DMS 273 (cell line): ENCODE measurements around the gene NAPA.

Experiments used
- DNase-seq: peaks from one replicate; lab custom pipeline; 2025; ENCODE audit not compliant: unreplicated experiment; lab: John Stamatoyannopoulos, UW

Gene NAPA

DNA sequence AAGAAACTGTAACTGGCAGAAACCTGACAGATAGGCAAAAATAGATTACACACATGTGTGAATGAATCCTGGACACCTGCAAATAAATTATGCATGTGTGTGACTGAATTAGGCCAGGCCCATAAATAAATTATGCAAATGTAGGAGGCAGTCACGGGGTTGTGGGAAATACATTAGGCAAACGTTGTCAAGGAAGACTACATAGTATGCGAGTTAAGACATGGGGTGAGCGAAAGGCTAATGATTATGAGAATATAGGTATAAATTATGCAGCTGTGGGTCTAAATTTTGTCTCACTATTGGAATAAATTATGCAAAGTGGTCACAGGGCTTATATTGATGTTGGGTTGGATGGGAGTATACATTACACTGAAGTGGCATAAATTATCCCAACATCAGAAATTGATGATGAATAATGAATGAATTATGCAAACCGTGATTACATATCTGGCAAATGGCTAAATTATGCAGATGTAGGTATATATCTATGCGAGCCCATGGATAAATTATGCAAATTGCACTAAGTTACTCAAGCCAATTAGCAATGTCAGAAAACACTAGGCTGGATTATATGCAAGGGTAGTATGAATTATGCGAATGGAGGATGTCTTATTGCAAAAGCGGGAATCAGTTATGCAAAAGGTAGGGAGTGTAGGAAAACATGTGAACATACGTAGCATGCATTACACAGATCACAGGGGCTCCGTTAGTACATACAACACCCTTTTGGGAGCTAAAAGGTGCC is 50.0 kb downstream of the NAPA start:
- no peak for DNase-seq

DNA sequence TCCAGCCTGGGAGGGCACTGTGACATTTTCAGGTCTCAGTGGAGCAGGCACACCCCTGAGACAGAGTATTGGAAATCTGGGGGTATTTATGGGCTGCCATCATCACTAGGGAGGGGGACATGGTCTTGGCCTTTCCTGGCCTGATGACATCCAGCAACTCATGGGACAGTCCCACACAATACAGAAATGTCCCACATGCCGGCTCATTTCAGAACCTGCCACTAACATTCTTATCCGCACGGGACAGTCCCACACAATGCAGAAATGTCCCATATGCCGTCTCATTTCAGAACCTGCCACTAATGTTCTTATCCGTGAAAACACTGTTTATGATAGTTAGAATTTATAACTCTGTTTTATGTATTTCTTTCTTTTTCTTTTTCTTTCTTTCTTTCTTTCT is 53.0 kb downstream of the NAPA start:
- DNase-seq, result no peak

DNA sequence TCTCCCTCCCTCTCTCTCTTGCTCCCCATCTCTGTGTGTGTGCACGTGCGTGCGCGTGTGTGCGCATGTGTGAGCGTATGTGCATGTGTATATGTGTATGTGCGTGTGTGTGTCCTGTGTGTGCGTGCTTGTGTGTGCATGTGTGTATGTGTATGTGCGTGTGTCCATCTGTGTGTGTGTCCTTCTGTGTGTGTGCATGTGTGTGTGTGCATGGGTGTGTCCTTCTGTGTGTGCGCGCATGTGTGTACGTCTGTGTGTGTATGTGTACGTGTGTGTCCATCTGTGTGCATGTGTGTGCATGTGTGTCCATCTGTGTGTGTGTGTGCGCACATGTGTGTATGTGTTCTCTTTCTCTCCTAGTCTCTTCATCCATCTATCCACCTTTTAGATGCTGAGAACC is 55.4 kb downstream of the NAPA start:
- DNase-seq, result no peak

DNA sequence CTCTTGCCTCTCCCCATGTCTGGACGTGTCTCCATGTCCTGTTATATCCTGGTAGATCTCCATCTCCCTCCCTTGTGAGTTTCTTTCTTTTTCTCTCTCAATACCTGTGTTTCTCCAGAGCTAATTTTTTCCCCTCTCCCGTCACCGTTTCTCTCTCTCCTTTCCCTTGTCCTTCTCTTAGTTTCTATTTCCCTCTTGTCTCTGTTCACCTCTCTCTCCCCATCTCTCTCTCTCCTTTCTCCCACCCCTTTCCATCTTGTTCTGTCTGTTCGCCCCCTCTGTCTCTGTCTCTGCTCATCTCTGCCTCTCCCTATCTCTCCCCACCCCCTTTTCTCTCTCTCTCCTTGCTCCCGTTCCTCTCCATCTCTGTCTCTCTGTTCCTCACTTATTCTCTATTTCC is 56.2 kb downstream of the NAPA start:
- no peak for DNase-seq

DNA sequence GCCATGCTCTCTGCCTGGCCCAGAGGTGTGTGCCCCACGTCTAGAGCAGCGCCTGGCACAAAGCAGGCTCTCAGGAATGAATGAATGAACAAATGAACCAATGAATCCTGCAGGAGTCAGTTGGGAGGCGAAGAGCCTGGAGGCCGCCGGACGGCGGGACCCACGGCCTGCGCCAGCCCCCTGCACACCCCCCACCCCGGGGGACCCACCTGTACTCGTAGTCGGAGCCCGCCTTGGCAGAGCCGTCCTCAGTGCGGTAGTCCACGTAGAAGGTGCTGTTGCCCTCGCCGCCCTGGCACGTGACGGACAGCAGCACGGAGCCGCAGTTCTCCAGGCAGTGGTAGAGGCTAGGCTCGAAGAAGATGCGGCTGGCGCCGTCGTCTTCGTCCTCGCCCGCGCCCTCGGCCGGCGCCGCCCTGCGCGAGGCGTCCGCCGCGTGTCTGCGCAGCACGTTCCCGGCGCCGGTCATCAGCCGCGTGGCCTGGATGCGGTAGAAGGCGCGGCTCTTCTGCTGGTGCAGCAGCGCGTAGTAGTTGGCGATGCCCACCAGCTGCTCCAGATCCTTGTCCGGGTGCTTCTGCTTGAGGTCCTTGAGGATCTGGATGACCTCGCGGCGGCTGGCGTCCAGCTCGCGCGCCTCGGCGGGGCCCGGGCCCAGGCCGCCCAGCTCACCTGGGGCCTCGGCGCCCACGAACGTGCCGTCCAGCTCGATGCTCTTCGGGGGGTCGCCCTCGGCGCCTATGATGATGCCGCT is 58.0 kb downstream of the NAPA start:
- no peak for DNase-seq

DNA sequence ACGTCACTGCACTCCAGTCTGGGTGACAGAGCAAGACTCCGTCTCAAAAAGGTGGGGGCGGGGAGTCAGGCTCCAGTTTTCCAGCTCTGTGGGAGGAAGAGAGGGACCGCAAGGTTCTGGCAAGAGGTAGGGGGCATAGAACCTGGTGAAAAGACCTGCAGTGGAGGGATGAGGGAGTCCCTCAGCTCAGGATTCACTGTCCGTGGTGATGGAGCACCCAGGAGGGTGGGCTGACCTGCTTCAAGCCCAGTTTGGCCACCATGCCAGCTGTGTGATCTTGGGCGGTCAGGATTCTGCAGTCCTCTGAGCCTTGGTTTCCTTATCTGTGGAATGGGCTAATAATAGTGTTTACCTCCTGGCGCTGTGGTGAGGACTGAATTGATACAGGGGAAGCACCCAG is 64.4 kb downstream of the NAPA start:
- DNase-seq, result no peak

DNA sequence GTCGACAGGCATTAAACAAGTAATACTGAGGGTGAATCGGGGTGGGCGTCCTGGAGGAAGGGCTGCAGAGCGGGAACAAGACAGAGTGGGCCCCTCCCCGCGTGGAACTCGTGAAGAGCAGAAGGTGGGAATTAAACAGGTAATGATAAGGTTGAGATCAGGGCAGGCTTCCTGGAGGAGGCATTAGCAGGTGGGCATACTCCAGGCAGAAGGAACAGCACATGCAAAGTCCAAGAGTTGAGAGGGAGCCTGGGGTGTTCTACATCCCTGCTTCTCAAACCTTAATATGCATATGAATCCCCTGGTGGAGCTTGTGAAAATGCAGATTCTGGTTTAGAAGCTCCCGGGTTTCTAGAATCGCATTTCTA is 66.5 kb downstream of the NAPA start:
- no peak for DNase-seq

DNA sequence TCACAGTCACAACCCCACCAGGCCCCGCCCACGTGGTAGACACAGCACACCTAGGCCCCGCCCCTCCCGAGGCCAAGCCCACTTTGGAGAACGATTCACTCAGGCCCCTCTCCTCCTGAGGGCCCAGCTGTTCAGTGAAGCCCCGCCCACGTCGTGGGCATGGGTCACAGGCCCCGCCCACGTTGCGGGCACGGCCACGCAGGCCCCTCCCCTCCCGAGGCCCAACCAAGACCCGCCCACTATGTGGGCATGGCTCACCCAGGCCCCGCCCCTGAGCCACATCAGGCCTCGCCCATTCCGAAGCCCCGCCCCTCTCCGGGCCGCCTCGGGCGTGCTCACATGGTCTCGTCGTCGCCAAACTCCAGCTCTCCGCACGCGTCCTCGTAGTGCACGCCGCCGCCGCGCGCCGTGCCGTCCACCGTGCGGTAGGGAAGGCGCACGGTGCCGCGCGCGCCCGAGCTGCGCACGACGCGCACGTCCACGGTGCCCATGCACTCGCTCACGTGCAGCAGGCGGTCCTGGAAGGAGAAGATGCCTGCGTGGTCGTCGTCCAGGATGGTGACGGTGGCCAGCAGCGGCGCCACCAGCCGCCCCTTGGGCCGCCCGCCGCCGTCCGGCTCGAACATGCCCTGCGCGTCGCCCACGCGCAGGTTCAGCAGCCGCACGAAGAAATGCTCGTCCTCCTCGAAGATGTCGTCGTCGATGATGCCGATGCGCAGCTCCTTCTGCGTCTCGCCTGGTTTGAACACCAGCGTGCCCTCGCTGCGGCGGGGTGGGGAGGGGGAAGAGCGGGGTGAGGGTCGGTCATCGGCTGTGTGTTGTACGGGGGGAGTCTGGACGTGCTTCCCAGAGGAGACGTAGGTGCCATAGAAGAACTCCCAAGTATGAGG is 67.1 kb downstream of the NAPA start:
- peak; percentile 71 for DNase-seq

DNA sequence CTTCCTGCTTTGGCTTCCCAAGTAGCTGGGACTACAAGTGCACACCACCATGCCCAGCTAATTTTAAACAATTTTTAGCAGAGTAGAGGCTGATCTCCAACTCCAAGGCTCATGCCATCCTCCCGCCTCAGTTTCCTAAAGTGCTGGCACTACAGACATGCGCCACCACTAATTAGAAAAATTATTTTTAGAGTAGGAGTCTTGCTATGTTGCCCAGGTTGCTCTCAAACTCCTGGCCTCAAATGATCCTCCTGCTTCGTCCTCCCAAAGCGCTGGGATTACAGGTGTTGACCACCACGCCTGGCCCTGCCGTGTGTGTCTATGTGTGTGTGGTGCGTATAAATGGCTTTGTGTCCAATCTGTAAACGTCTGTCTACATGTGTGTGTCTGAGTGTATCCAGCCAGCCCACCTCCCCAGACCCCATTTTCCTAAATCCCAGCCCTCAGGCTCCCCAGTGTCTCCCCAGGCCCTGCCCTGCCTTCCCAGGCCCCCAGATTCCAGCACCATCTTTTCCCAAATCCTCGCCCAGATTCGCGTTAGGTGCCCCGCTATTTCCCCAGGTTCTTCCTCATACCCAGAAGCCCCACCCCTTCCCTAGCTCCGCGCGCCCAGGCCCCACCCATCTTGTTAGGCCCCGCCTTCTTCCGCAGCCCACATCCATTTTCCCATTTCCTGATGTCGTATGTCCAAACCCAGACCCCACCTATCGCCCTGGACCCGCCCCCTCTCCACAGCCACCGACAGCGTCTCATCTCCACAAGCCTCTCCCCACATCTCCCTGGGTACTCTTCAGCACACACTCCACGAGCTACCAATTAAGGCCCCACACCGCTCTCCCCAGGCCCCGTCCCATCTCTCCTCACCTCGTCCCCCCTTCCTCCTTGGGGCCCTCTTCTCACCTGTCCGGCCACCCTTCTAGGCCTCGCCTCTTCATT is 68.1 kb downstream of the NAPA start:
- DNase-seq, result no peak

DNA sequence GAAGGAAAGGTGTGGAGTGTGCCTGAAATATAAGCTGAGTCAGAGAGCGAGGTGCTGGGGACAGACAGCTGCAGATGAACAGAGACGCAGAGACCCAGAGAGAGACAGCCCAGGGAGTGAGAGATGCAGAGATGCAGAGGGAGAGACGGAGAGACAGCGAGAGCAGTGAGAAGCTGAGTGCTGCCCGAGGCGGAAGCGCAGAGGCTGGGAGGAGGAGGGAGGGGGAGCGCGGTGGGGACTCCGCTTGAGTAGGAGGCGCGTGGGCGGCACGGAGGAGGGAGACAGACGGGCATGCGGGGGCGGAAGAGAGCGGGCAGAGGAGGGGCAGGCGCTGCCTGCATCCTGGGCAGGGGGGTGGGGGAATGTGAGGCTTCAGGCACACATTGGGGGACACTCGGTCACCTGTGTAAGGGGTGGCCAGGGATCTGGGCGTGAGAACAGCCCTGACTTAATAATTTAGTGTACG is 68.9 kb downstream of the NAPA start:
- peak; percentile 91 for DNase-seq

DNA sequence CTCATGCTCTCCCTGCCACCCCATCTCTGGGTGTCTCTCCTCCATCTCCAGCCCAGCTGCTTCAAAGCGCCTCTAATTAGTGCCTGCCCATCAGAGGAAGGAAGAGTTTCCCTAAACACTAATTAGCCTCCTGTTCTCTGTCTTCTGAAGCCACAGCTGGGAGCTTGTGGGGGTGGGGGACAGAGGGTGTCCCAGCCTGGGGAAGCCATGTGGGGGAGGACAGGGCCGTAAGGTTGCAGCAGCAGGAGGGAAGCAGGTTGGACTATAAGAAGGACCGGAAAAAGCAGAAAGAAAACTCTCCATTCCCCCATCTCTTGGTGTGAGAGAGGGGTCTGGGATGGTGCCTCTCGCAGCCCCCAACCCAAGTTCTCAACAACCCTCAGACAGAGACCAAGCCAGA is 69.3 kb downstream of the NAPA start:
- DNase-seq, result peak; percentile 83

DNA sequence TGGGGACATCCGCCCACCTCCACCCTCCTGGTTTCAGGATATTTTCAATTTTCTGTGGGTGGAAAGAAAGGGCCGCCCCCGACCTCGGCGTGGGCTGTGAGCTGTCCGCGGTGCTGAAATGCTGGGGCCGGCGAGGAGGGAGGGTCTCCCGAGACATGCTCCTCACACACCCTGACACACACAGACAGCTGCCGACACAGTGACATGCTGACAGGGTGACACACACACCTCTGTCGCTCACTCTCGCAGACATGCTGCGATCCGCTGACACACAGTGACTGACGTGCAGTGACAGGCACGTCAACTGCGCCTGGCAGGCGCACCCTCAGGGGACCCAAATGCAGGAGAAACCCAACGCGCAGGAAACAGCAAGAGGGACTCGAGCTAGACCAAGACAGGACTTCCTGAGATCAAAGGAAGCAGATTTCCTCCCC is 70.5 kb downstream of the NAPA start:
- DNase-seq, result no peak

DNA sequence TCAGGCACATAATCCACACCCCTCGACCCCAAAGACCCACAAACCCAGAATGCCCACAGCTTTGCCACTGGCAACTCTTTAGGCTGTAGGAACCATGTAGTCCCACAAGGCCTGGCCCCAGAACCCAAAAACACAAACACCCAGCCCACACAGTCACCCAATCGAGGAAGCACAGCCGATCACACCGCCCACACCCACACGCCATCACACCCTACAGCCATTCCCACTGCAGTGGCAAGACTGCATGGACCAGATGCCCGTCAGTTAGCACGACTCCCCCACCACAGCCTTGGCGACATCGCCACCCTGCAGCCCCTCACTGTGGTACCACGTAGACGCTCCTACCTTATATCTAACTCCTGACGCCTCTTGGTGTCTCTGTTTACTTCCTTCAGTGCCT is 71.5 kb downstream of the NAPA start:
- DNase-seq, result no peak

DNA sequence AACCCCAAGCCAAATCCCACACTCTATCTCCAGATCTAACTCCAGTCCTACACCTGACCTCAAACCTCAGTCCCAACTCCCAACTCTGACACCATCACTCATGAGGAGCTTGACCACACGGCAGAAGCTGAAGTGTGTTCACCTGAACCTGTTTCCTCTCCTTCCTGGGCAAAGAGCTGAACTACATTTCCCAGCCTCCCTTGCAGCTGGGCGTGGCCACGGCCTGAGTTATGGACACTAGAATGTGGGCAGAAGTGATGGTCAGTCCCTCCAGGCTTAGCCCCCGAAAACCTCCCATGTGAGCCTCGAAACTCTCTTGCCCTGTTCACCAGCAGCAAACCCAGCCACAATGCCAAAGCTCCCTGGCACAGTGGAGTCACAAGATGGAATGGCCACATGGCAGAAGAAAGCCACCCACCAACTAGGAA is 76.1 kb downstream of the NAPA start:
- DNase-seq, result no peak
